HepG2 (cell line): ENCODE data around the gene WDR31. TPM values are rescaled to one million over a fixed set of nuclear protein-coding genes. Genes with fewer than 3 reads are reported as not detected.

Experiments used
- CENPX ChIP-seq: sonication (generic); formaldehyde crosslinking; IDR thresholded peaks from 2 replicates; pipeline ENCODE4 v1.9.0; 2021; ENCODE audit warnings: mild to moderate bottlenecking, missing genetic modification reagents, moderate library complexity
- ETS1 ChIP-seq: sonication (generic); formaldehyde crosslinking; IDR thresholded peaks from 2 replicates; pipeline ENCODE4 v1.4.0; 2020; ENCODE audit warnings: missing genetic modification reagents
- FIP1L1 ChIP-seq: fragments of 200-400 bp; formaldehyde crosslinking; IDR thresholded peaks from 2 replicates; pipeline ENCODE4 v1.6.1; 2018; ENCODE audit warnings: low read depth, mild to moderate bottlenecking, low read length, moderate library complexity, borderline replicate concordance; ENCODE audit not compliant: insufficient read depth
- FOXO4 ChIP-seq: sonication (generic); formaldehyde crosslinking; conservative IDR thresholded peaks from 2 replicates; pipeline ENCODE4 v1.8.1; 2023; ENCODE audit warnings: missing genetic modification reagents
- GATA4 ChIP-seq: sonication (generic); IDR thresholded peaks from 2 replicates; pipeline ENCODE4 v1.6.1; 2016; ENCODE audit warnings: antibody characterized with exemption, low read depth, borderline replicate concordance
- HOXA9 ChIP-seq: sonication (generic); formaldehyde crosslinking; IDR thresholded peaks from 2 replicates; pipeline ENCODE4 v1.8.1; 2022; ENCODE audit warnings: missing genetic modification reagents, mild to moderate bottlenecking, moderate library complexity, borderline replicate concordance
- KLF16 ChIP-seq, 2 experiments: sonication (generic) in 1 of 2; formaldehyde crosslinking in 1 of 2; IDR thresholded peaks; 2 replicates each; pipeline versions ENCODE4 v1.6.1 to v1.8.0; 2016 to 2023; ENCODE audit warnings: missing genetic modification reagents in 2 of 2, missing compliant biosample characterization in 1 of 2
- MATR3 ChIP-seq: sonication (generic); formaldehyde crosslinking; IDR thresholded peaks from 2 replicates; pipeline ENCODE4 v1.4.0; 2020; ENCODE audit warnings: missing genetic modification reagents
- NCOA1 ChIP-seq: sonication (generic); formaldehyde crosslinking; IDR thresholded peaks from 2 replicates; pipeline ENCODE4 v1.9.0; 2021; ENCODE audit warnings: missing genetic modification reagents
- NFE2L1 ChIP-seq: sonication (generic); formaldehyde crosslinking; IDR thresholded peaks from 2 replicates; pipeline ENCODE4 v1.4.0; 2020; ENCODE audit warnings: missing genetic modification reagents, mild to moderate bottlenecking, borderline replicate concordance
- NFIB ChIP-seq: sonication (generic); formaldehyde crosslinking; IDR thresholded peaks from 2 replicates; pipeline ENCODE4 v1.9.0; 2021; ENCODE audit warnings: missing genetic modification reagents, mild to moderate bottlenecking, borderline replicate concordance
- NR2F1 ChIP-seq, 2 experiments: fragments of 450-650 bp in 1 of 2; formaldehyde crosslinking in 1 of 2; IDR thresholded peaks; 2 replicates each; pipeline versions ENCODE4 v1.5.0 to v1.6.1; 2016 to 2020; ENCODE audit warnings: mild to moderate bottlenecking in 1 of 2, missing compliant biosample characterization in 1 of 2, missing genetic modification reagents in 1 of 2, moderate library complexity in 1 of 2
- POLR2A ChIP-seq, 2 experiments: IDR thresholded peaks; 2 replicates each; pipeline ENCODE4 v1.6.1; 2011; ENCODE audit warnings: low read depth in 2 of 2, low read length in 2 of 2, mild to moderate bottlenecking in 1 of 2, moderate library complexity in 1 of 2; ENCODE audit not compliant: insufficient read depth in 1 of 2
- SAFB2 ChIP-seq: sonication (generic); formaldehyde crosslinking; IDR thresholded peaks from 2 replicates; pipeline ENCODE4 v1.5.1; 2020; ENCODE audit warnings: missing genetic modification reagents, low read depth, mild to moderate bottlenecking, borderline replicate concordance
- SKI ChIP-seq: fragments of 450-650 bp; IDR thresholded peaks from one replicate; pipeline ENCODE4 v1.6.1; 2018; ENCODE audit warnings: mild to moderate bottlenecking; ENCODE audit not compliant: partially characterized antibody
- XRCC5 ChIP-seq: fragments of 200-400 bp; formaldehyde crosslinking; optimal IDR thresholded peaks from 2 replicates; pipeline ENCODE3; 2017; ENCODE audit warnings: mild to moderate bottlenecking, low read length
- ZC3H13 ChIP-seq: sonication (generic); formaldehyde crosslinking; IDR thresholded peaks from 2 replicates; pipeline ENCODE4 v1.8.1; 2023; ENCODE audit warnings: mild to moderate bottlenecking, missing genetic modification reagents, moderate library complexity
- ZNF264 ChIP-seq: sonication (generic); formaldehyde crosslinking; IDR thresholded peaks from 2 replicates; pipeline ENCODE4 v1.4.0; 2020; ENCODE audit warnings: missing genetic modification reagents
- ZNF3 ChIP-seq: IDR thresholded peaks from 2 replicates; pipeline ENCODE4 v1.7.0; 2017; ENCODE audit warnings: inconsistent platforms
- polyA plus RNA-seq, 8 experiments: library from polyadenylated mRNA; depleted of rRNA in 3 of 8; stranded (reverse) in 7 of 8; unstranded in 1 of 8; fragments of >200 nt; fragmentation: Illumina TruSeq in 4 of 8; extraction: Trizol in 4 of 8; gene quantifications; 2 replicates each; pipeline versions ENCODE4 v1.2.1 to v1.2.3, GENCODE V29; 2011 to 2016; ENCODE audit warnings: low read depth in 4 of 8, missing spikeins in 1 of 8, mixed read lengths in 1 of 8; ENCODE audit not compliant: insufficient read depth in 1 of 8
- total RNA-seq, 5 experiments: library from RNA; depleted of rRNA; stranded (reverse); fragments of >200 nt; fragmentation: Illumina TruSeq; extraction: Trizol; gene quantifications; 2 replicates each; pipeline ENCODE4 v1.2.3, GENCODE V29; 2016; ENCODE audit warnings: low read depth in 1 of 5
- TF ChIP-seq, protein P1 (sequence below): sonication (generic); formaldehyde crosslinking; IDR thresholded peaks from 2 replicates; pipeline ENCODE4 v1.5.0; 2020; ENCODE audit warnings: missing genetic modification reagents
- TF ChIP-seq, protein P2 (sequence below): sonication (generic); formaldehyde crosslinking; IDR thresholded peaks from 2 replicates; pipeline ENCODE4 v1.4.0; 2020; ENCODE audit warnings: missing genetic modification reagents, mild to moderate bottlenecking, borderline replicate concordance
- TF ChIP-seq, protein P3 (sequence below): sonication (generic); formaldehyde crosslinking; IDR thresholded peaks from 2 replicates; pipeline ENCODE4 v1.5.1; 2020; ENCODE audit warnings: missing genetic modification reagents, mild to moderate bottlenecking, borderline replicate concordance

The WDR31 gene
- total and polyA plus RNA-seq, 2 of the 13 experiments (the other 11 are each of a cell fraction or from before 2014, with no cell fraction given) = 0.33 to 1.7 TPM

GRCh38 chr9:113376634-113377567, 36.8 kb upstream of the WDR31 start, which contains the start of gene HDHD3 (continued):
- peak; percentile 46 to 60; a peak in 1 of 4 replicates for TF ChIP-seq KLF16 (CRISPR knock-in tag; IDR thresholded peaks at IDR 0.05)
- no peak for TF ChIP-seq ZNF3 (CRISPR knock-in tag)
- TF ChIP-seq NCOA1 (CRISPR knock-in tag) = peak; percentile 62; the same call in 1 of the 2 replicates
- TF ChIP-seq NR2F1 (CRISPR knock-in tag; IDR thresholded peaks at IDR 0.05) = no peak
- no peak for TF ChIP-seq XRCC5
- TF ChIP-seq ZNF264 = no peak
- TF ChIP-seq HOXA9 (CRISPR knock-in tag) = peak; percentile 76; the same call in 1 of the 2 replicates
- TF ChIP-seq MATR3 = no peak
- TF ChIP-seq FIP1L1 = no peak
- TF ChIP-seq SAFB2 (CRISPR knock-in tag) = no peak
- no peak for TF ChIP-seq NFE2L1 (CRISPR knock-in tag)
- no peak for TF ChIP-seq NFIB
- TF ChIP-seq ZC3H13 (CRISPR knock-in tag) = no peak
- TF ChIP-seq, protein P1, sequence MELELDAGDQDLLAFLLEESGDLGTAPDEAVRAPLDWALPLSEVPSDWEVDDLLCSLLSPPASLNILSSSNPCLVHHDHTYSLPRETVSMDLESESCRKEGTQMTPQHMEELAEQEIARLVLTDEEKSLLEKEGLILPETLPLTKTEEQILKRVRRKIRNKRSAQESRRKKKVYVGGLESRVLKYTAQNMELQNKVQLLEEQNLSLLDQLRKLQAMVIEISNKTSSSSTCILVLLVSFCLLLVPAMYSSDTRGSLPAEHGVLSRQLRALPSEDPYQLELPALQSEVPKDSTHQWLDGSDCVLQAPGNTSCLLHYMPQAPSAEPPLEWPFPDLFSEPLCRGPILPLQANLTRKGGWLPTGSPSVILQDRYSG = no peak
- TF ChIP-seq, protein P2, sequence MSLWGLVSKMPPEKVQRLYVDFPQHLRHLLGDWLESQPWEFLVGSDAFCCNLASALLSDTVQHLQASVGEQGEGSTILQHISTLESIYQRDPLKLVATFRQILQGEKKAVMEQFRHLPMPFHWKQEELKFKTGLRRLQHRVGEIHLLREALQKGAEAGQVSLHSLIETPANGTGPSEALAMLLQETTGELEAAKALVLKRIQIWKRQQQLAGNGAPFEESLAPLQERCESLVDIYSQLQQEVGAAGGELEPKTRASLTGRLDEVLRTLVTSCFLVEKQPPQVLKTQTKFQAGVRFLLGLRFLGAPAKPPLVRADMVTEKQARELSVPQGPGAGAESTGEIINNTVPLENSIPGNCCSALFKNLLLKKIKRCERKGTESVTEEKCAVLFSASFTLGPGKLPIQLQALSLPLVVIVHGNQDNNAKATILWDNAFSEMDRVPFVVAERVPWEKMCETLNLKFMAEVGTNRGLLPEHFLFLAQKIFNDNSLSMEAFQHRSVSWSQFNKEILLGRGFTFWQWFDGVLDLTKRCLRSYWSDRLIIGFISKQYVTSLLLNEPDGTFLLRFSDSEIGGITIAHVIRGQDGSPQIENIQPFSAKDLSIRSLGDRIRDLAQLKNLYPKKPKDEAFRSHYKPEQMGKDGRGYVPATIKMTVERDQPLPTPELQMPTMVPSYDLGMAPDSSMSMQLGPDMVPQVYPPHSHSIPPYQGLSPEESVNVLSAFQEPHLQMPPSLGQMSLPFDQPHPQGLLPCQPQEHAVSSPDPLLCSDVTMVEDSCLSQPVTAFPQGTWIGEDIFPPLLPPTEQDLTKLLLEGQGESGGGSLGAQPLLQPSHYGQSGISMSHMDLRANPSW (CRISPR knock-in tag) = no peak
- TF ChIP-seq SKI = no peak
- TF ChIP-seq GATA4 = peak; percentile 27; the same call in 1 of the 2 replicates
- TF ChIP-seq, protein P3, sequence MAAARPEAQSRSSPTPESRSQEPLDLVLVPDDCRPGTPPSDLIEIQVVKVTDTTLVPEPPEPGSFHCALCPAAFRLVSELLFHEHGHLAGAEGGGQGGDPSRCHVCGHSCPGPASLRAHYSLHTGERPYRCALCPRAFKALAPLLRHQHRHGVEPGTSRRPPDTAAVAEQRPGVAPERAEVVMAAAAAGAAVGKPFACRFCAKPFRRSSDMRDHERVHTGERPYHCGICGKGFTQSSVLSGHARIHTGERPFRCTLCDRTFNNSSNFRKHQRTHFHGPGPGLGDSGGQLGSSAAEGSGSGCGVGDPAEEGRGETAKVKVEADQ = peak; percentile 75; the same call in 1 of the 2 replicates
- no peak for TF ChIP-seq ETS1
- no peak for TF ChIP-seq CENPX (CRISPR knock-in tag)
- peak; percentile 70 to 89 for TF ChIP-seq POLR2A (IDR thresholded peaks at IDR 0.05; ENCODE audit: insufficient read depth in 1 of 2, low read depth in 2 of 2, low read length in 2 of 2)
- 0 out of 2 replicates have a peak, but pooled peaks have one; percentile 47 for TF ChIP-seq FOXO4
